Fibroblast of lung (primary cell): ENCODE measurements around the gene G6PC3. TPM values are rescaled to one million over a fixed set of nuclear protein-coding genes. Genes with fewer than 3 reads are reported as not detected.

Source experiments
- DNase-seq, 2 donors: peaks; one replicate each; pipeline versions ENCODE4 v3.0.0 to v3.0.0-alpha.2; 2010; ENCODE audit warnings: low read depth in 2 of 2
- H2AFZ ChIP-seq: 2 replicates; pipeline ENCODE4 v1.5.1; 2012; ENCODE audit warnings: low read length, control low read depth, inconsistent platforms
- H3K27ac ChIP-seq: 2 replicates; pipeline ENCODE4 v1.5.1; 2011; ENCODE audit warnings: low read length, control low read depth; ENCODE audit not compliant: insufficient read depth
- H3K27me3 ChIP-seq: 2 replicates; pipeline ENCODE4 v1.5.1; 2011; ENCODE audit warnings: mild to moderate bottlenecking, low read length; ENCODE audit not compliant: control insufficient read depth, insufficient read depth
- H3K36me3 ChIP-seq: 2 replicates; pipeline ENCODE4 v1.5.1; 2011; ENCODE audit warnings: low read length; ENCODE audit not compliant: control insufficient read depth, insufficient read depth
- H3K4me1 ChIP-seq: 2 replicates; pipeline ENCODE4 v1.5.1; 2011; ENCODE audit warnings: low read length; ENCODE audit not compliant: control insufficient read depth, insufficient read depth; ENCODE audit errors: extremely low read depth
- H3K4me2 ChIP-seq: 2 replicates; pipeline ENCODE4 v1.5.1; 2011; ENCODE audit warnings: low read length, control low read depth; ENCODE audit not compliant: insufficient read depth; ENCODE audit errors: extremely low read depth
- H3K4me3 ChIP-seq, 4 experiments: fragments of 200-600 bp in 1 of 4; sonication (generic) in 1 of 4; replicated peaks in 1 of 4; 2 replicates each; pipeline ENCODE4 v1.5.1; 2011 to 2016; ENCODE audit warnings: low read length in 4 of 4, low read depth in 3 of 4, mild to moderate bottlenecking in 3 of 4, control low read depth in 2 of 4, inconsistent platforms in 1 of 4, mixed read lengths in 1 of 4; ENCODE audit not compliant: insufficient read depth in 1 of 4; ENCODE audit errors: control extremely low read depth in 1 of 4
- H3K79me2 ChIP-seq: 2 replicates; pipeline ENCODE4 v1.5.1; 2012; ENCODE audit warnings: mild to moderate bottlenecking, low read length, inconsistent platforms; ENCODE audit not compliant: control insufficient read depth, insufficient read depth
- H3K9ac ChIP-seq: 2 replicates; pipeline ENCODE4 v1.5.1; 2011; ENCODE audit warnings: mild to moderate bottlenecking, low read length, control low read depth; ENCODE audit not compliant: insufficient read depth
- H3K9me3 ChIP-seq: 2 replicates; pipeline ENCODE4 v1.5.1; 2012; ENCODE audit warnings: low read depth, low read length; ENCODE audit not compliant: control insufficient read depth, insufficient read depth
- H4K20me1 ChIP-seq: 2 replicates; pipeline ENCODE4 v1.5.1; 2011; ENCODE audit warnings: low read length; ENCODE audit not compliant: control insufficient read depth, insufficient read depth; ENCODE audit errors: extremely low read depth
- CTCF ChIP-seq, 2 donors: IDR thresholded peaks in 1 of 2; conservative IDR thresholded peaks in 1 of 2; 1 replicate in 1 of 2; 2 replicates in 1 of 2; pipeline ENCODE4 v1.5.1; 2011 to 2012; ENCODE audit warnings: low read length in 2 of 2, control low read depth in 1 of 2, inconsistent platforms in 1 of 2, low read depth in 1 of 2, mild to moderate bottlenecking in 1 of 2
- EZH2 ChIP-seq: IDR thresholded peaks from 2 replicates; pipeline ENCODE4 v1.5.1; 2012; ENCODE audit warnings: low read length, control low read depth, mild to moderate bottlenecking; ENCODE audit errors: missing control alignments
- polyA plus RNA-seq, 2 donors: library from polyadenylated mRNA; depleted of rRNA in 1 of 2; stranded (reverse) in 1 of 2; unstranded in 1 of 2; fragments of >200 nt; gene quantifications; 2 replicates each; pipeline ENCODE4 v1.2.1, GENCODE V29; 2011 to 2012; ENCODE audit warnings: missing spikeins in 1 of 2
- total RNA-seq: library from RNA; depleted of rRNA; stranded (reverse); fragments of >200 nt; gene quantifications from 2 replicates; pipeline ENCODE4 v1.2.1, GENCODE V29; 2014

Gene G6PC3
- total and polyA plus RNA-seq, 2 donors (not counting 1 experiment from before 2014, with no cell fraction given) = 40.0 to 76.1 TPM

GRCh38 chr17:44065668-44066203 is 4.8 kb upstream of the G6PC3 start:
- H2AFZ ChIP-seq = no peak overlapping the region
- H3K4me2 ChIP-seq = peak overlapping the region; percentile 96
- H3K9me3 ChIP-seq = no peaks in the 10 kb centered on the region
- no peaks in the 10 kb centered on the region for H3K27me3 ChIP-seq
- H3K79me2 ChIP-seq = peaks cover 49% of the 10 kb centered on the region
- peaks cover 10% of the 10 kb centered on the region for H3K36me3 ChIP-seq
- peak overlapping the region; percentile 96 for H3K9ac ChIP-seq
- H3K4me3 ChIP-seq = peak overlapping the region; percentile 83 to 90 (median 88)
- peak overlapping the region; percentile 95 for H3K27ac ChIP-seq
- TF ChIP-seq CTCF (conservative IDR thresholded peaks at IDR 0.05 in 1 of 2, IDR thresholded peaks at IDR 0.05 in 1 of 2; ENCODE audit: low read depth in 1 of 2, low read length in 2 of 2) = no peak
- DNase-seq = no peak
- peaks cover 6% of the 10 kb centered on the region for H3K4me1 ChIP-seq
- peaks cover 2% of the 10 kb centered on the region for H4K20me1 ChIP-seq

GRCh38 chr17:44066204-44066930 is 4.2 kb upstream of the G6PC3 start, which contains the start of gene LSM12:
Gene LSM12, minus strand, starts transcription at chr17:44066671. Its CDS starts 84 bp downstream, at chr17:44066587.
- peak within 1 kb of the TSS; percentile 96 for H3K9ac ChIP-seq
- peak within 1 kb of the TSS; percentile 96 for H3K4me2 ChIP-seq
- H3K27ac ChIP-seq = peak within 1 kb of the TSS; percentile 95
- H3K79me2 ChIP-seq = peaks cover 45% of the 10 kb centered on the region
- peaks cover 6% of the 10 kb centered on the region for H3K4me1 ChIP-seq
- no peaks in the 10 kb centered on the region for H3K27me3 ChIP-seq
- H3K4me3 ChIP-seq = peak within 1 kb of the TSS; percentile 83 to 90 (median 88)
- H4K20me1 ChIP-seq = peaks cover under 1% of the 10 kb centered on the region
- H3K36me3 ChIP-seq = peaks cover 8% of the 10 kb centered on the region
- no peak for TF ChIP-seq EZH2
- no peak for TF ChIP-seq CTCF (conservative IDR thresholded peaks at IDR 0.05 in 1 of 2, IDR thresholded peaks at IDR 0.05 in 1 of 2; ENCODE audit: low read depth in 1 of 2, low read length in 2 of 2)
- DNase-seq = peak; percentile 82 to 88
- no peak within 1 kb of the TSS for H2AFZ ChIP-seq
- H3K9me3 ChIP-seq = no peaks in the 10 kb centered on the region

GRCh38 chr17:44067545-44067940 is 3.0 kb upstream of the G6PC3 start:
- no peak overlapping the region for H3K4me2 ChIP-seq
- H4K20me1 ChIP-seq = no peaks in the 10 kb centered on the region
- H2AFZ ChIP-seq = no peak overlapping the region
- no peak overlapping the region for H3K9ac ChIP-seq
- TF ChIP-seq EZH2 (no peak), CTCF (conservative IDR thresholded peaks at IDR 0.05 in 1 of 2, IDR thresholded peaks at IDR 0.05 in 1 of 2; ENCODE audit: low read depth in 1 of 2, low read length in 2 of 2) (no peak)
- H3K9me3 ChIP-seq = no peaks in the 10 kb centered on the region
- H3K27me3 ChIP-seq = no peaks in the 10 kb centered on the region
- H3K4me3 ChIP-seq = no peak overlapping the region
- H3K79me2 ChIP-seq = peaks cover 46% of the 10 kb centered on the region
- no peak for DNase-seq
- H3K27ac ChIP-seq = no peak overlapping the region
- H3K36me3 ChIP-seq = peaks cover 3% of the 10 kb centered on the region
- H3K4me1 ChIP-seq = peaks cover 9% of the 10 kb centered on the region
